Activated T-cell treated with anti-CD3 and anti-CD28 coated beads, Interleukin-2, amount 50 U/mL, for 24 hours (primary cell): Measurements from ENCODE around the gene ECI1.

Experiments used
- DNase-seq: peaks from one replicate; pipeline ENCODE4 v3.0.0-alpha.2; 2020
- H3K27ac Mint-ChIP-seq: 2 replicates; pipeline ENCODE4 v1.8.0; 2020; ENCODE audit warnings: mild to moderate bottlenecking, mixed read lengths
- H3K27me3 Mint-ChIP-seq: 2 replicates; pipeline ENCODE4 v1.8.0; 2020; ENCODE audit warnings: mixed read lengths
- H3K36me3 Mint-ChIP-seq: 2 replicates; pipeline ENCODE4 v1.8.0; 2020; ENCODE audit warnings: low read depth, mixed read lengths
- H3K4me1 Mint-ChIP-seq: 2 replicates; pipeline ENCODE4 v1.8.0; 2020; ENCODE audit warnings: low read depth, mixed read lengths
- H3K4me3 Mint-ChIP-seq: 2 replicates; pipeline ENCODE4 v1.8.0; 2020; ENCODE audit warnings: mild to moderate bottlenecking, moderate library complexity, mixed read lengths
- H3K9me3 Mint-ChIP-seq: 2 replicates; pipeline ENCODE4 v1.8.0; 2020; ENCODE audit warnings: mixed read lengths

Gene ECI1

DNA sequence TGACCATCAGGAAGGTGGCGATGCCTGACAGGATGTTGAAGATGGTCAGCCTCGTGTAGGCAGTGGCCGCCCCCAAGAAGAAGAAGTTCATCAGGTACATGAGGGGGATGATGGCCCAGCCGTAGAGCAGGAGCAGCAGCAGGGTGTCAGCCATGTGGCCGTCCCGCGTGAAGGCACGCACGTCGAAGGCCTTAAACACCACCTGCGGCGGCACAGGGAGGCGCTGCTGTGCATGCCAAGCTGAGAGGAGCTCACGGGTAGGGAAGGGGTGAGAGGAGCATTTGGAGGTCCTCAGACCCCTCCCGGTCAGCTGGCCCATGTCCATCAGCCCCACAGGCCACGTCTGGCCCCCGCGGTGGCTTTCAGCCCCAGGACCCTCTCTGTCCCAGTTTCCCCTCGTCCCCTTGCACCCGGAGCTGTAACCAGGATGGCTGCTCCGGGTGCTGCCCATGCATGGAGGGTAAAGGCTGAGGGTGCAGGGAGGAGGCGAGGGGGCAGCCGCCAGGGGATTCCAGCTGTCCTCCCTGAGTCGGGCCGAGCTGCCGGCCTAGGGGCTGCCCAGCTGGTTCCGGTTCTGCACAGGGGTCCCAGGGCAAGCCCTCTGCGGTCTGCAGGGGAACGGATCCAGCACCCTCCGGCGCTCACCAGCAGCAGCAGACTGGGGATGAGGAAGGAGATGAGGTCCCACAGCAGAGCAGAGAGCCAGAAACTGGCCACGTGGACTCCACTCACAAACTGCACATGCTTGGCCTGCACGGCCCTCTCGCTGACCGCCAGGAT lies 33.6 kb upstream of the ECI1 start:
- H3K4me3 Mint-ChIP-seq = no peak overlapping the region
- H3K4me1 Mint-ChIP-seq = no peaks in the 10 kb centered on the region
- H3K27me3 Mint-ChIP-seq = no peaks in the 10 kb centered on the region
- H3K9me3 Mint-ChIP-seq = no peaks in the 10 kb centered on the region
- H3K27ac Mint-ChIP-seq = no peak overlapping the region
- peaks cover 2% of the 10 kb centered on the region for H3K36me3 Mint-ChIP-seq
- no peak for DNase-seq

DNA sequence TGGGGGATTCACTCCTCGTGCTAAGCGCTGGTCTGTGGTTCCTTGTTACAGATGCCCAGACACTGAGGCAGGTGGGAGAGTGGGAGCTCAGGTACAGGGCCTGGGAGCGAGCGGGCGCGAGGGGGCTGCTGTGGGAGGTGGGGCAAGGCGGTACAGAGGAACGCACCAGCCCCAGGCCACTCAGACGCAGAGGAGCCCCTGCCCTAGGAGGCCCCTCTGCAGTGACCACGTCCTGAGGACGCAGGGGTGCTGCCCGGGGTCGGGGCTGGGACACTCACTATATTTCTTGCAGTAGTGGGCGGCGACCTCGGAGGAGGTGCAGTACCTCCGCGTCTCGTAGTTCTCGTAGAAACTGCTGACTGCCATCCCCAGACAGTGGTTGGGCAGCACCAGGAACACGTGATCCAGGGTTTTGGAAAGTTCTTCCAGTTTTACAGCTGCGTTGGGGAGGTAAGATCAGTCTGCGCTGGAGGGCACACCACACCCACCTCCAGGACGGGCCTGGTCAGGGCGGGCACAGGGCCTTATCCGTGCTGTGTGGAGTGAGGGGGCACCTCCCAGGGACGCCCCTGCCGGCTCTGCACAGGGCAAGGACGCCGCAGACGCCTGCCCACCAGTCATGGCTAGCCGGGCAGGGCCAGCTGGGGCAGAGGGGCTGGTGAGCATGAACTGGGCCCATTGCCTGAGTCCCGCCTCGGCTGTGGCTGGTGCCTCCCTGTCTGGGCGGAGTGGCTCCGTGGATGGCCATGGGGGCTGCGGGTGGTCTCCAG lies 32.8 kb upstream of the ECI1 start:
- H3K9me3 Mint-ChIP-seq = no peaks in the 10 kb centered on the region
- H3K27ac Mint-ChIP-seq = no peak overlapping the region
- H3K36me3 Mint-ChIP-seq = peaks cover 2% of the 10 kb centered on the region
- no peak overlapping the region for H3K4me3 Mint-ChIP-seq
- DNase-seq = no peak
- no peaks in the 10 kb centered on the region for H3K27me3 Mint-ChIP-seq
- no peaks in the 10 kb centered on the region for H3K4me1 Mint-ChIP-seq

DNA sequence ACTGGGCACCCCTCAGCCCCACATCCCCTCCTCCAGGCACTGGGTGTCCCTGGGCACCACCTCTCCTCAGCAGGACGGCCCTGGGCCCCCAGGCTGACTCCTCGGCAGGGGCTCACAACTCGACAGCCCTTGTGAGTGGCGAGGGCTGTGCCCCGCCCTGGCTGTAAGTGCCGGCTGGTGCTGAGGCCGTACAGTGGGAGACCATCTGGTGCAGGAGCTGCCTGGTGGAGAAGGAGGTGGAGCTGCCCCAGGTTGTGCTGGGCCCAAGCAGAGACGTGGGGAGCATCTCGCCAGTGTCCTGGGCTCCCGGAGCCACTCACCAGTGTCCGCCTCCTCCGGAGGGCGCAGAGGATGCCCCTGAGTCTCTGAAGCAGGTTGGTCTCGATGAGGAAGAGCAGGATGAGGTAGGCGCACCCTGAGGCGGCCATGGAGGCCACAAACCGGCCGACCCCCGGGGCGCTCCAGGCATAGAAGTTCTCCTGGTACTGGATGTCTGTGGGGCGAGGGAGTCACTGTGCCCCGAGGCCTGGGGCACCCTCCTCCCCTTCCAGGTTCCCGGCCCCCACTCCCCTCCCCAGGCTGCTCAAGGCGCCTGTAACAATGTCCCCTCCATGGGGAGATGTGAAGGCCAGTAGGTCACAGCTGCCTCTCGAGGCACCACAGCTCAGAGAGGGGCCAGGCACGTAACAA lies 31.6 kb upstream of the ECI1 start:
- H3K27ac Mint-ChIP-seq = no peak overlapping the region
- H3K4me3 Mint-ChIP-seq = no peak overlapping the region
- DNase-seq = no peak
- no peaks in the 10 kb centered on the region for H3K27me3 Mint-ChIP-seq
- H3K36me3 Mint-ChIP-seq = peaks cover 2% of the 10 kb centered on the region
- no peaks in the 10 kb centered on the region for H3K4me1 Mint-ChIP-seq
- H3K9me3 Mint-ChIP-seq = no peaks in the 10 kb centered on the region

DNA sequence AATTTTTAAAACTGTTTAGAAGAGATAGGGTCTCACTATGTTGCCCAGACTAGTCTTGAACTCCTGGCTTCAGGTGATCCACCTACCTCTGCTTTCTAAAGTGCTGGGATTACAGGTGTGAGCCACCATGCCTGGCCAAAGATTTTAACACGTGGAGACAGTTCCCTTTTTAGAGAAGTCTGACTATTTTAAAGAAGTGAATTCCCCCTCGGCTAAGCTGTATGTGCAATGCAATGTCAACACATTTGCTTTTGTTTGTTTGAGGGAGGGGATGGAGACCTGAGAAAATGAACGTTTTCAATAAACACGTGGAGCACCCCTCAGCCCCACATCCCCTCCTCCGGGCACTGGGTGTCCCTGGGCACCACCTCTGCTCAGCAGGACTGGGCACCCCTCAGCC lies 30.9 kb upstream of the ECI1 start:
- Mint-ChIP-seq H3K27ac (no peak overlapping the region), H3K4me3 (no peak overlapping the region), H3K36me3 (peaks cover 2% of the 10 kb centered on the region), H3K9me3 (no peaks in the 10 kb centered on the region), H3K4me1 (no peaks in the 10 kb centered on the region), H3K27me3 (no peaks in the 10 kb centered on the region)
- no peak for DNase-seq

DNA sequence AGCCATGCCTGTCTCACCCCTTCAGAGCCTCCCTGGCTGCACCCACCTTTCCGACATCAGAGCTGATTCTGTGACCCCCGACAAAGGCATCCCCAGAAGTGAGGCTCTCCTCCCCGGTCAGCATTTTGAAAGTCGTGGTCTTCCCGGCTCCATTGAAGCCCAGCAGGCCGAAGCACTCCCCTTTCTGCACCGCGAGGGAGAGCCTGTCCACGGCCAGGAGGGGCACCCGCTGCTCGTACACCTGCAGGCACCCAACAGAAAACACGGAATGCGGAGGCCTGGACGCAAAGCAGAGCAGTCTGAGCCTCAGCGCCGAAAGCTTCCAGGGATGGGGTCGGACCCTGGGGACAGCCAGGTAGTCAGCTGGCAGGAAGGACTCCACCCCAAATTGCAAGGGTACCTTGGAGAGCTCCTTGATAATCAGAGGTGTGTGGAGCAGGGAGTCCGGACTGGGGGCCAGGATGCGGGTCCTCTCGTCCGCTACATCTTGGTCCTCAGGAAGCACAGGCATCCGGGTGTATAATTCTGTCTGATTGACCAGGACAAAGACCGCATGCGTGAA lies 29.7 kb upstream of the ECI1 start:
- Mint-ChIP-seq H3K36me3 (peaks cover 2% of the 10 kb centered on the region), H3K4me3 (no peak overlapping the region), H3K27me3 (no peaks in the 10 kb centered on the region), H3K9me3 (no peaks in the 10 kb centered on the region), H3K4me1 (no peaks in the 10 kb centered on the region), H3K27ac (no peak overlapping the region)
- no peak for DNase-seq

DNA sequence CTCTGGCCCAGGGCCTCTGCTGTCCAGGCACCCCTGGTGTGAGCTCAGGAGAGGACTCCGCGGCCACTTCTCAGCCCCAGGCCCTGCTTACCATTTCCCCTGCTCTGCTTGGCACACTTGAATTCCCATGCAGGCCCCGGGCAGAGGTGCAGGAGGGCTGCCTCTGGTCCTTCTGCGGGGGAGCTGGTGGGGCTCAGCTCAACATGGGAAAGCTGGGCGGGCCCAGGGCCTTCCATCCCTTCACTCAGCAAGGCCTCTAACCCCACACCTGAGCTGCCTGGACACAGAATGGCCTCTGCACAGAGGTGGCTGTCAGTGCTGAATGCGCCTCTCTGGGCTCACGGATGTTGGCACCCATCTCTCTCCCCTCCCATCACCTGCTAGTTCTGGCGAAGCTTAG lies 29.1 kb upstream of the ECI1 start:
- Mint-ChIP-seq H3K36me3 (peaks cover 2% of the 10 kb centered on the region), H3K4me3 (no peak overlapping the region), H3K9me3 (no peaks in the 10 kb centered on the region), H3K27ac (no peak overlapping the region), H3K27me3 (no peaks in the 10 kb centered on the region), H3K4me1 (no peaks in the 10 kb centered on the region)
- no peak for DNase-seq

DNA sequence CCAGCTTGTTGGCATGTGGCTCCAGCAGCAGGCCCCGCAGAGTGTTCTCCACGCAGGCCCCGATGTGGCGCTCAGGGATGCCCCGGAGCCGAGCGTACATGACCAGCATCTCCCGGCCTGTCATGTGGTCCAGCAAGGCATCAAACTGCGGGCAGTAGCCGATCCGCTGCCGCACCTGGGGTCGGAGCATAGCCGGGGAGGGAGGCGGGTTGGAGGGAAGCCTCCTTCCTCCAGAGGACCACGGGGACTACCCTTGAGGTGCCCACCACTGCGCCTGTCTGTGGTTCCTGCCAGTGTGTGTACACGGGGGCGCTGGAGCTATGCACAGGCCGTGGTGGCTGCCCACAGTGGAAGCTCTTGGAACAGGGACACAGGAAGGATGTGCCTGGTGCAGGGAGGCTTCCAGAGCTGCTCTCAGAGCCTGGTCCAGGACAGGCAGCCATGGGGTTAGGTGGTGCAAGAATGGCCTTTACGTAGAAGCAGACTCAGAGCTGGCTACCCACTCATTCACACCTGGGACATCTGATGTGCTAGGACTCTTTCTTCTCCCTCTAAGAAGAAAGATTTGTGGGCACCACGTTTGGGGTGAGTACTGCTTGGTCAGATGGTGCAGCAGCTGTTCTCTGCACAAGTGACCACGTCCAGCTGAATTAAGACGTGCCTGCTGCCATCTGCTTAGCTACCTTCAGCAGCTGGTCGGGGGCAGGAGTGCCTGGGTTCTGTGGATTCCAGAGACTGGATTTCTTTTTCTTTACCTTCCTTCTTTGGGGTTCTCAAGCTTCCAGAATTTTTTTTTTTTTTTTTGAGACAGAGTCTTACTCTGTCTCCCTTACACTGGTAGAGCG lies 27.8 kb upstream of the ECI1 start:
- Mint-ChIP-seq H3K4me3 (no peak overlapping the region), H3K9me3 (no peaks in the 10 kb centered on the region), H3K4me1 (no peaks in the 10 kb centered on the region), H3K27me3 (no peaks in the 10 kb centered on the region), H3K36me3 (no peaks in the 10 kb centered on the region), H3K27ac (no peak overlapping the region)
- DNase-seq = no peak

DNA sequence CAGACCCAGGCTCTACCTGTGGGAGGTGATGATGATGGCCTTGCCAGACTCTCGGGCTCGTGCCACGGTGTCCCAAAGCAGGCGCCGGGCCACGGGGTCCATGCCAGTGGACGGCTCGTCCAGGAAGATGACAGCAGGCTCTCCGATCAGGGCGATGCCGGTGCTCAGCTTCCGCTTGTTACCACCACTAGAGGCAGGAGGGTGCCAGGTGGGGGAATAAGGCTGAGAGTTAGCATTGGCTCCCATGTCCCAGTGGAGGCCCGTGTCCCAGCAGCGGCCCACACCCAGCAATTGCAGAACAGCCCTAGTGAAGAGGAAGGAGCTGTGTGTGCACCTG lies 26.9 kb upstream of the ECI1 start:
- DNase-seq = no peak
- Mint-ChIP-seq H3K4me3 (no peak overlapping the region), H3K36me3 (peaks cover 2% of the 10 kb centered on the region)

DNA sequence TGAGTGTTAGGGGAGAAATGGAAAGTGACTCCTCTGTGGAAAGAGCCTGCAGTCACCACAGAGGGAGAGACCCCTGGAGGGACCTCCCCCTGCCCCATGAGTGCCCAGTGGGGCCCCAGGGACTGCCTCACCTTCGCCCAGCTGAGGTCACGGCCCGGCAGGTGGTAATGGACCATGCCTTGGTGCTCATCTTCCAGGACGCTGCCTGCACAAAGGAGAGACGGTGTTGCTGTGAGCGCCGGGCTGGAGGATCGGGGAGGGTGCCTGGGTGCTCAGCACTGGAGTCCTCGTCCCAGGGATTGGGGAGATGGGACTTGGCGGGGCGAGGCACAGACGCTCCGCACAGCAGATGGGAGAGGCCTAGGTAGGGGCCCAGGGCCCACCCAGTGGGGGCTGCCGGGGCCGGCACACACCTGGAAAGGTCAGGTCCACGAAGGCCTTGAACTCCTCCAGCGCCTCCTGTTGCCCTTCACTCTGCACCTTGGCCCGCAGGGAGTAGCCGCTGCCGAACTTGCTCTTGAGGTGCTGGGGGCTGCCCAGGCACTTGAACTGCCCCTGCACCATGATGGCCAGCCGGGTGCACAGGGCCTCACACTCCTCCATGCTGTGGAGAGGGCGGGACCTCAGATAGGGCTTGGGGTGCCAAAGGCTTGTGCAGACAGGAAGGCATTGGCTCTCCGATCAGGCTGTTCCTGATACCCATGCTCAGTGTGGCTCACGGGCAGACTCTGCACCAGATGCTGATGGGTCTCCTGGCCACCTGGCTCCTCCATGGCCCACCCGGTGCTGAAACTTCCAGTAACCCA lies 26.3 kb upstream of the ECI1 start:
- no peak for DNase-seq
- no peak overlapping the region for H3K4me3 Mint-ChIP-seq
- H3K36me3 Mint-ChIP-seq = peaks cover 3% of the 10 kb centered on the region
- H3K27ac Mint-ChIP-seq = no peak overlapping the region
- no peaks in the 10 kb centered on the region for H3K27me3 Mint-ChIP-seq
- H3K4me1 Mint-ChIP-seq = no peaks in the 10 kb centered on the region
- no peaks in the 10 kb centered on the region for H3K9me3 Mint-ChIP-seq

More for the DNA sequence above, 26.9 kb upstream of the ECI1 start:
- no peaks in the 10 kb centered on the region for H3K4me1 Mint-ChIP-seq
- H3K9me3 Mint-ChIP-seq = no peaks in the 10 kb centered on the region
- no peak overlapping the region for H3K27ac Mint-ChIP-seq
- no peaks in the 10 kb centered on the region for H3K27me3 Mint-ChIP-seq

DNA sequence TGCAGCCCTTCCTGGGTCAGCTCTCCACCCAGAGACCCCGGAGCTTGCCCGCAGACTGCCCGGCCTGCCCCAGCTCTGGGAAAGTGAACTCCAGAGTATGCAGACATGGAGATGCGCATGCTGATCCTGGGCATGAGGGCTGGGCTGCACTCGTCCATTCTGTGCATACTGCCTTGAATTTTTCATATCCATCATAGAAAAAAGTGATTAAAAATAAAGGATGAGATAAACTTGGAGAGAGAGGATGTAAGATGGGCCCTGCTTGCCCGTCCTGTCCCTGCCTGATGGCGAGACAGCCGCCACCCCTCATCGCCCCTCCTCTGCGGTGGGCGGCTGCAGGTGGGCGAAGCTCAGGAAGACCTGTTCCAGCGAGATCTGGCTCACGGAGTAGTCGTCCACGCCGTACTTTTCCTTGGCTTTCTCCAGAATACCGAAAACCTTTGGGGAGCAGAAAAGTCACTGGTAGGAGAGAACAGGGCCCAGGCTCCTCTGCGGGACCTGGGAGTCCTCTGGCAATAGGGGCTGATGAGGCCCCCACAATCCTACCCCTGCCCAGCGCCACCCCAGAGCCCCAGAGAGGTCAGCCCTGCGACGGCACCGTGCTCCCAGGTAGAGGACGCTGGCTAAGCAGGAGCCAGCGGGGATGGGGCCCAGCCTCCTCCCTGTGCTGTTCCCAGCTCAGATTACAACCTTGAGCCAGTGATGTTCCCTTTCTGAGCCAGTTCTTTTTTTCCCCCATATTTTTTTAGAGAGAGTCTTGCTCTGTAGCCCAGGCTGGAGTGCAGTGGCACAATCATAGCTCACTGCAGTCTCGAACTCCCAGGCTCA lies 25.2 kb upstream of the ECI1 start:
- no peak overlapping the region for H3K27ac Mint-ChIP-seq
- peaks cover 5% of the 10 kb centered on the region for H3K36me3 Mint-ChIP-seq
- no peaks in the 10 kb centered on the region for H3K4me1 Mint-ChIP-seq
- no peaks in the 10 kb centered on the region for H3K27me3 Mint-ChIP-seq
- no peaks in the 10 kb centered on the region for H3K9me3 Mint-ChIP-seq
- no peak for DNase-seq
- H3K4me3 Mint-ChIP-seq = no peak overlapping the region

DNA sequence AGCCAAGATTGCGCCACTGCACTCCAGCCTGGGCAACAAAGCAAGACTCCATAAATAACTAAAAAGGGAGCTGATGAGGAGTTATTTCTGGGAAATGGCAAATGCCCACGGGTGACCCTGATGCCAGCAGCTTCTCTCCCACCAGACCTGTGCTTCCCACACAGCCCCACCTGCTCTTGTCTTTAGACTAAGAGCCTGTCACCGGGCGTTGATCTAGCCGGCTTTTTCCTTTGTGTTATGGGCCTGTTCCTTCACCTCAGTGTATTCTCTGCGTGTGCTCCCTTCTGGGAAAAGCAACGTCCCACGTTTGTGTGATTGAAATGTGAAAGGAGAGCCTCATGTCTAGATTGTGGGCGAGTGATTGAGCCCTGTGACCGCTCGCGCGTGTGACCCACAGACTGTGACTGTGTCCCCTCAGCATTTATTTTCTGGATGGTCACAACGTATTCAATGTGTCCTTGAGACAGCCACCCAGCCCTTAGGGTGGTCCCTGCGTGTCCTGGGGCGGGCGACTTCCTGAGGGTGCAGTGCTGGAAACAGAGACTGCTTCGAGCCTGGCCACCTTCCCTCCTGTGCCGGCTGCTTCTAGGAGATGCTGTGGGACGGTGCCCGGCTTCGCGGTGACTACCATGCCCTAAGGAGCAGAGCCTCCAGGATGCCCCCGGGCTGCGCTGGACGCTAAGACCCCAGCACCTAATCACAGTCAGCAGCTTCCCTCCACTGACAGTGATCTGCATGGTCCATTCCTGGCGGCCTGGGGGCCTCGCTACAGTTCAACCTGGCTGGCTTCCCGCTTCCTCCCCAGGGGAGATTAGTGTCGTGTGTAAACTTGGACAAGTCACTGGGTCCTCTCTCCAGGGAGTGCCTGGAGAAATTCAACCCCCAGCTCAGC lies 24.3 kb upstream of the ECI1 start:
- no peak for DNase-seq
- H3K27ac Mint-ChIP-seq = no peak overlapping the region
- H3K4me1 Mint-ChIP-seq = no peaks in the 10 kb centered on the region
- H3K36me3 Mint-ChIP-seq = peaks cover 5% of the 10 kb centered on the region
- H3K4me3 Mint-ChIP-seq = no peak overlapping the region
- no peaks in the 10 kb centered on the region for H3K27me3 Mint-ChIP-seq
- H3K9me3 Mint-ChIP-seq = no peaks in the 10 kb centered on the region

DNA sequence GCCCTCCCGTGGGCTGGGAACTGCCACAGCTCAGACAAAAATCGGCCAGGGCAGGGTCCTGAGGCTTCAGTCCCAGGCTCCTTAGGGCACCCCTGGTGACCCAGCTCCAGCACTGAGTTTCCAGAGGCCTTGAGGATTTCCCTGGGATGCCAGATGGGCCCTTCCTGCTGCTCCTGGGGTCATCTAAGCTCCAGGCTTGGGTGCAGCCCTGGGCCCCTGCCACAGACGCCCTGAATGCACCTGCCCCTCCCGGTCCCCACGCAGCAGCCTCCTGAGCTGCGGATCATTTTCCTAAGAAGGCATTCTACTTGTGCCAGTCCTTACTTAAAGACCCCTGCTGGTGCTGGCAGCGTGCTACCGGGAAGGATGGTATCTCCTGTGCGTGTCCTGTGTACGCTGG lies 22.5 kb upstream of the ECI1 start:
- no peak for DNase-seq
- Mint-ChIP-seq H3K27me3 (no peaks in the 10 kb centered on the region), H3K27ac (no peak overlapping the region), H3K4me3 (no peak overlapping the region), H3K4me1 (peaks cover 9% of the 10 kb centered on the region), H3K9me3 (no peaks in the 10 kb centered on the region), H3K36me3 (peaks cover 5% of the 10 kb centered on the region)
